Gastroesophageal sphincter (tissue), 3 donors: ENCODE data around the gene G6PD.

ENCODE experiments used
- POLR2AphosphoS5 ChIP-seq: sonication (generic); formaldehyde crosslinking; IDR thresholded peaks from one replicate; pipeline ENCODE4 v1.6.1; 2017; ENCODE audit warnings: antibody characterized with exemption
- TF ChIP-seq, protein P1 (sequence below), 4 experiments: fragments of 200-600 bp in 2 of 4; fragments of 450-650 bp in 2 of 4; sonication (generic) in 1 of 4; IDR thresholded peaks; one replicate each; pipeline ENCODE4 v1.5.1; 2017 to 2019; ENCODE audit warnings: antibody characterized with exemption in 4 of 4, mild to moderate bottlenecking in 2 of 4, moderate library complexity in 2 of 4

DNA sequence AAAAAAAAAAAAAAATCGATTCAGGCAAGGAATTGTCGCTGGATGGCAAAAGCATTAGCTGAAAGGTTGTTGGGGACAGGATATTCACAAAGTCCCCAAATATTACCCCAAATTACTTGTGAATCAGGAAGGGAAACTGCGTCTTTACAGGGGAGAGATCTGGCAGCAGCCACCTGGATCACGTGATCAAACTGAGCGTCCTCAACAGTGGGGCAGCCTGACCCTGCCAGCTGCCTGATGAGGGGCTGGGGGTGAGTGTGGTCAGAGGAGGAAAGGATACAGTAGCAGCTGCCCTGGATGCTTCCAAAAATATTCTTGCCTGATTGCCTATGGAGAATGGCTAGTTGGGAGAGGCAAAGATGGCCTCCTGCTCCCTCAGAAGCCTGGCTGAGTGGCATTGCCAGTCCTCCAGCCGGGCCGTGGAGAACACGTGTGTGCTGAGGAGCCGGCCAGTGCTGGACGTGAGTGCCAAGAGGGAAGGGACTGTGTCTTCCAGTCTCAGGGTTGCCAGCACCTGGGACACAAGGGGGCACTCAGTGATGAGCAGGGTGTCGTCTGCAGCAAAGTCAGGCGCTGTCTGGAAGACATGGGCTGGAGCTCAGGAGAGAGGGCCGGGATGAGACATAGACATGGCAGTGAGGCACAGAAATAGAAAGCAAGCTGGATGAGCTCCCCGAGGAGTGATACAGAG is 64.6 kb downstream of the G6PD start:
- TF ChIP-seq, protein P1, sequence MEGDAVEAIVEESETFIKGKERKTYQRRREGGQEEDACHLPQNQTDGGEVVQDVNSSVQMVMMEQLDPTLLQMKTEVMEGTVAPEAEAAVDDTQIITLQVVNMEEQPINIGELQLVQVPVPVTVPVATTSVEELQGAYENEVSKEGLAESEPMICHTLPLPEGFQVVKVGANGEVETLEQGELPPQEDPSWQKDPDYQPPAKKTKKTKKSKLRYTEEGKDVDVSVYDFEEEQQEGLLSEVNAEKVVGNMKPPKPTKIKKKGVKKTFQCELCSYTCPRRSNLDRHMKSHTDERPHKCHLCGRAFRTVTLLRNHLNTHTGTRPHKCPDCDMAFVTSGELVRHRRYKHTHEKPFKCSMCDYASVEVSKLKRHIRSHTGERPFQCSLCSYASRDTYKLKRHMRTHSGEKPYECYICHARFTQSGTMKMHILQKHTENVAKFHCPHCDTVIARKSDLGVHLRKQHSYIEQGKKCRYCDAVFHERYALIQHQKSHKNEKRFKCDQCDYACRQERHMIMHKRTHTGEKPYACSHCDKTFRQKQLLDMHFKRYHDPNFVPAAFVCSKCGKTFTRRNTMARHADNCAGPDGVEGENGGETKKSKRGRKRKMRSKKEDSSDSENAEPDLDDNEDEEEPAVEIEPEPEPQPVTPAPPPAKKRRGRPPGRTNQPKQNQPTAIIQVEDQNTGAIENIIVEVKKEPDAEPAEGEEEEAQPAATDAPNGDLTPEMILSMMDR (IDR thresholded peaks at IDR 0.05) = no peak
- TF ChIP-seq POLR2AphosphoS5 = no peak
